Caco-2 (cell line): ENCODE results near the gene MON2. TPM values are rescaled to one million over a fixed set of nuclear protein-coding genes. Genes with fewer than 3 reads are reported as not detected.

ENCODE experiments used
- BruUV-seq: library from RNA; stranded (reverse); fragments of 400-500 nt; replicated peaks from 2 replicates; lab custom pipeline; 2021; lab: Mats Ljungman, UMichigan
- CTCF ChIA-PET: fragments of 300-600 bp; sonication (Branson Sonifier 250); formaldehyde crosslinking; loops from one replicate; lab custom pipeline; 2022; ENCODE audit warnings: antibody characterized with exemption; lab: Charles Lee
- POLR2A ChIA-PET: fragments of 300-600 bp; sonication (Branson Sonifier 250); formaldehyde crosslinking; loops from one replicate; lab custom pipeline; 2022; ENCODE audit warnings: antibody characterized with exemption; lab: Charles Lee
- DNase-seq, 2 experiments: peaks; one replicate each; pipeline versions ENCODE4 v3.0.0 to v3.0.0-alpha.2; 2020 to 2022
- H3K27me3 ChIP-seq: replicated peaks from 2 replicates; pipeline ENCODE4 v1.6.0; 2011; ENCODE audit warnings: low read length; ENCODE audit not compliant: control insufficient read depth, insufficient read depth
- H3K36me3 ChIP-seq: 2 replicates; pipeline ENCODE4 v1.5.1; 2011; ENCODE audit warnings: low read length; ENCODE audit not compliant: control insufficient read depth, insufficient read depth
- H3K4me1 ChIP-seq: fragments of 250-450 bp; sonication (Bioruptor Pico); 2 replicates; pipeline ENCODE4 v1.5.1; 2020; ENCODE audit warnings: mild to moderate bottlenecking
- H3K4me3 ChIP-seq: 2 replicates; pipeline ENCODE4 v1.5.1; 2011; ENCODE audit warnings: low read depth, mild to moderate bottlenecking, control low read depth, low read length
- H3K9me3 ChIP-seq: fragments of 250-450 bp; sonication (Bioruptor Pico); 2 replicates; pipeline ENCODE4 v1.5.1; 2020; ENCODE audit warnings: mild to moderate bottlenecking, moderate library complexity
- H3K27ac Mint-ChIP-seq: one replicate; pipeline ENCODE4 v1.8.0; 2022; ENCODE audit warnings: mixed read lengths; ENCODE audit not compliant: unreplicated experiment
- H3K27me3 Mint-ChIP-seq: one replicate; pipeline ENCODE4 v1.8.0; 2022; ENCODE audit warnings: mixed read lengths; ENCODE audit not compliant: insufficient read depth, unreplicated experiment
- H3K36me3 Mint-ChIP-seq: one replicate; pipeline ENCODE4 v1.8.0; 2022; ENCODE audit warnings: mild to moderate bottlenecking, mixed read lengths; ENCODE audit not compliant: insufficient read depth, unreplicated experiment
- H3K4me1 Mint-ChIP-seq: one replicate; pipeline ENCODE4 v1.8.0; 2022; ENCODE audit warnings: low read depth, mixed read lengths; ENCODE audit not compliant: unreplicated experiment
- H3K4me3 Mint-ChIP-seq: one replicate; pipeline ENCODE4 v1.8.0; 2022; ENCODE audit warnings: mild to moderate bottlenecking, moderate library complexity, mixed read lengths; ENCODE audit not compliant: unreplicated experiment
- H3K9me3 Mint-ChIP-seq: one replicate; pipeline ENCODE4 v1.8.0; 2022; ENCODE audit warnings: mixed read lengths; ENCODE audit not compliant: unreplicated experiment
- intact Hi-C: fragments of 100-400 bp; cut with micrococcal nuclease; formaldehyde crosslinking; loops from one replicate; pipeline ENCODE4 v1.10.0; 2022; ENCODE audit not compliant: unreplicated experiment
- total RNA-seq: library from RNA; stranded (reverse); gene quantifications from 2 replicates; pipeline ENCODE4 v1.2.3, GENCODE V29; 2022
- TF ChIP-seq, protein P1 (sequence below), 2 experiments: fragments of 200-600 bp in 1 of 2; IDR thresholded peaks; 1 replicate in 1 of 2; 2 replicates in 1 of 2; pipeline versions ENCODE4 v1.5.1 to v1.8.0; 2011 to 2022; ENCODE audit warnings: antibody characterized with exemption in 1 of 2, control low read depth in 1 of 2, inconsistent platforms in 1 of 2, low read depth in 1 of 2, low read length in 1 of 2, mild to moderate bottlenecking in 1 of 2, moderate library complexity in 1 of 2; ENCODE audit not compliant: insufficient read depth in 1 of 2, severe bottlenecking in 1 of 2, unreplicated experiment in 1 of 2

The MON2 gene
- total RNA-seq, 1 experiment from 2014 or later = 30.8 TPM

DNA sequence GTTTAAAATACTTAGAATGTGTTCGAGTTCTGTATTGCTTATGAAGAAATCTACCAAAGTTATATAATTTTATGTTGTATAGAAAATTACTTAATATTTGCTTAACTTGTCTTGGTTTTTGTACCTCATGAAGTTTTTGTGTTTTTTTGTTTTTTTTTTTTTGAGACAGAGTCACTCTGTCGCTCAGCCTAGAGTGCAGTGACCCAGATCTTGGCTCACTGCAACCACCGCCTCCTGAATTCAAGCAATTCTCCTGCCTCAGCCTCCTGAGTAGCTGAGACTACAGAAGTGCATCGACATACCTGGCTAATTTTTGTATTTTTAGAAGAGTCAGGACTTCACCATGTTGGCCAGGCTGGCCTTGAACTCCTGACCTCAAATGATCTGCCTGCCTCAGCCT is 69.9 kb downstream of the MON2 start:
- no peaks in the 10 kb centered on the region for H3K36me3 ChIP-seq

DNA sequence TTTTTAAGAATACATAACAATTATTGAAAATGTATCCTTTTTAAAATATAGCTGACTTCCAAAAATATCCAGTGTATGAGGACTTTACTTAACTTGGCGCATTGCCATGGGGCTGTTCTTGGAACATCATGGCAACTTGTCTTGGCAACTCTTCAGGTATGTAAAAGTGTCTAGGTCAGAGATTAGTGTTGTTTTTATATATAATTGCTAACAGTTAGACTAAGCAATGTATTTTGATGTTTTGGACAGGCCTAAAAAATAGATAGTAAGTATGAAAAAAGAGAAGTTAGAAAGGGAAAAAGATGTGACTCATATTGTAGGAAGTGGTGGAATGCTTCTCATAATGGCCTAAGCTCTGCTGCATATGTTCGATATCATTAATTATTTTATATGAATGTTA is 70.9 kb downstream of the MON2 start:
- DNase-seq = no peak
- no peaks in the 10 kb centered on the region for H3K9me3 ChIP-seq
- TF ChIP-seq, protein P1, sequence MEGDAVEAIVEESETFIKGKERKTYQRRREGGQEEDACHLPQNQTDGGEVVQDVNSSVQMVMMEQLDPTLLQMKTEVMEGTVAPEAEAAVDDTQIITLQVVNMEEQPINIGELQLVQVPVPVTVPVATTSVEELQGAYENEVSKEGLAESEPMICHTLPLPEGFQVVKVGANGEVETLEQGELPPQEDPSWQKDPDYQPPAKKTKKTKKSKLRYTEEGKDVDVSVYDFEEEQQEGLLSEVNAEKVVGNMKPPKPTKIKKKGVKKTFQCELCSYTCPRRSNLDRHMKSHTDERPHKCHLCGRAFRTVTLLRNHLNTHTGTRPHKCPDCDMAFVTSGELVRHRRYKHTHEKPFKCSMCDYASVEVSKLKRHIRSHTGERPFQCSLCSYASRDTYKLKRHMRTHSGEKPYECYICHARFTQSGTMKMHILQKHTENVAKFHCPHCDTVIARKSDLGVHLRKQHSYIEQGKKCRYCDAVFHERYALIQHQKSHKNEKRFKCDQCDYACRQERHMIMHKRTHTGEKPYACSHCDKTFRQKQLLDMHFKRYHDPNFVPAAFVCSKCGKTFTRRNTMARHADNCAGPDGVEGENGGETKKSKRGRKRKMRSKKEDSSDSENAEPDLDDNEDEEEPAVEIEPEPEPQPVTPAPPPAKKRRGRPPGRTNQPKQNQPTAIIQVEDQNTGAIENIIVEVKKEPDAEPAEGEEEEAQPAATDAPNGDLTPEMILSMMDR (IDR thresholded peaks at IDR 0.05; ENCODE audit: insufficient read depth in 1 of 2, low read depth in 1 of 2, low read length in 1 of 2, severe bottlenecking in 1 of 2, unreplicated experiment in 1 of 2) = no peak
- no peak overlapping the region for H3K4me3 ChIP-seq
- Mint-ChIP-seq H3K4me3 (no peak overlapping the region), H3K9me3 (no peaks in the 10 kb centered on the region), H3K27ac (no peak overlapping the region), H3K4me1 (no peaks in the 10 kb centered on the region), H3K27me3 (no peaks in the 10 kb centered on the region), H3K36me3 (peaks cover 28% of the 10 kb centered on the region)
- intact Hi-C loops = no loop called here
- POLR2A ChIA-PET = no interaction called here
- CTCF ChIA-PET = no interaction called here
- no peaks in the 10 kb centered on the region for H3K36me3 ChIP-seq
- BruUV-seq = no TSS peak
- H3K27me3 ChIP-seq = no peaks in the 10 kb centered on the region
- peaks cover 8% of the 10 kb centered on the region; the same call in 1 of the 2 replicates for H3K4me1 ChIP-seq

More for the DNA sequence above, 69.9 kb downstream of the MON2 start:
- no TSS peak for BruUV-seq
- TF ChIP-seq, protein P1 (IDR thresholded peaks at IDR 0.05; ENCODE audit: insufficient read depth in 1 of 2, low read depth in 1 of 2, low read length in 1 of 2, severe bottlenecking in 1 of 2, unreplicated experiment in 1 of 2) = no peak
- intact Hi-C loops = no loop called here
- Mint-ChIP-seq H3K27ac (no peak overlapping the region), H3K4me3 (no peak overlapping the region), H3K36me3 (peaks cover 27% of the 10 kb centered on the region), H3K27me3 (no peaks in the 10 kb centered on the region), H3K4me1 (no peaks in the 10 kb centered on the region), H3K9me3 (no peaks in the 10 kb centered on the region)
- peaks cover 8% of the 10 kb centered on the region; the same call in 1 of the 2 replicates for H3K4me1 ChIP-seq
- ChIA-PET CTCF (no interaction called here), POLR2A (no interaction called here)
- H3K27me3 ChIP-seq = no peaks in the 10 kb centered on the region
- DNase-seq = no peak
- H3K4me3 ChIP-seq = no peak overlapping the region
- H3K9me3 ChIP-seq = no peaks in the 10 kb centered on the region

DNA sequence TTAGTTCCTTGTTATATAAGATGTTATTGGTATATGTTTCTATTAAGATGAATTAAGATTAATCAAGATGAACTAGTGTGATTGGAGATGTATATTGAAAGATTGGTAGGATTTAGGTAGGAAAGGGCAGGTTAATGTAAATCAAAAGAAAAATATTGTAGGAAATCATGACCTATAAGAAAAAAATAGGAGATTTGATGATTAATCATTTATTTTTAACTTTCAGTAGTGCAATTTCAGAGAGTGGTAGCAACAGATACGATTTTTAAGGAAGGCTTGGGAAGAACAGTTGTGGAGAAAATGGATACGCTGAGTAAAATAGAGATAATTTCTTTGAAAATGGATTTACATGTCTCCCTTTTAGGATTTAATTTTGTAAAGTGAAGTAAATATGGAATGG is 73.7 kb downstream of the MON2 start:
- H3K4me1 ChIP-seq = no peaks in the 10 kb centered on the region
- no peak overlapping the region for H3K4me3 ChIP-seq
- no peaks in the 10 kb centered on the region for H3K27me3 ChIP-seq
- Mint-ChIP-seq H3K4me3 (no peak overlapping the region), H3K27ac (no peak overlapping the region), H3K4me1 (no peaks in the 10 kb centered on the region), H3K9me3 (no peaks in the 10 kb centered on the region), H3K36me3 (peaks cover 19% of the 10 kb centered on the region), H3K27me3 (no peaks in the 10 kb centered on the region)
- POLR2A ChIA-PET = no interaction called here
- H3K36me3 ChIP-seq = no peaks in the 10 kb centered on the region
- CTCF ChIA-PET = no interaction called here
- intact Hi-C loops = no loop called here
- DNase-seq = no peak
- BruUV-seq = no TSS peak
- no peaks in the 10 kb centered on the region for H3K9me3 ChIP-seq
- TF ChIP-seq, protein P1 (IDR thresholded peaks at IDR 0.05; ENCODE audit: insufficient read depth in 1 of 2, low read depth in 1 of 2, low read length in 1 of 2, severe bottlenecking in 1 of 2, unreplicated experiment in 1 of 2) = no peak
